Tibial nerve (tissue), 3 donors: ENCODE measurements around the gene KCNK1.

Experiments
- POLR2A ChIP-seq, 2 donors: fragments of 450-650 bp; IDR thresholded peaks; one replicate each; pipeline ENCODE4 v1.6.1; 2017; ENCODE audit warnings: antibody characterized with exemption in 2 of 2, mild to moderate bottlenecking in 2 of 2, moderate library complexity in 2 of 2
- TF ChIP-seq, protein P1 (sequence below), 5 experiments: fragments of 200-600 bp in 3 of 5; fragments of 450-650 bp in 2 of 5; sonication (generic) in 3 of 5; IDR thresholded peaks; one replicate each; pipeline ENCODE4 v1.5.1; 2016 to 2019; ENCODE audit warnings: antibody characterized with exemption in 5 of 5, mild to moderate bottlenecking in 3 of 5, moderate library complexity in 2 of 5

DNA sequence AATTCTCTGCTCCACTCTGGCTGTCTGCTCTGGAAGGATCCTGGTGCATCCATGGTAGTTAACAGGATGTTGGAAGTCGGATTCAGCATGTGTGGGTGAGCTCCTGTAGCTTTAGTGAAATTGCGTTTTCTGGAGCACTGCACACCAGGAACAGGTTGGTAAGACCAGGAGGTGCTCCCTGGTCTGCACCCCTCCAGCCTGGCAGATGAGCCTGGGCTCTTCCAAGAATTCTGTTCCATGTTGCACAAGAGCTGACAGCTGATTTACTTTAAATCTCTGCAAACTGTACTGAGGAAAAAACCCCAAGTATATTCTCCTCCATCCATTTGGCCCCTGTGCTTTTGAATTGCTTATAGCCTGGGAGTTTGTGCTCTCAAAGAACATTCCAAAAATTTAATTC, 33.7 kb downstream of the KCNK1 start:
- TF ChIP-seq, protein P1, sequence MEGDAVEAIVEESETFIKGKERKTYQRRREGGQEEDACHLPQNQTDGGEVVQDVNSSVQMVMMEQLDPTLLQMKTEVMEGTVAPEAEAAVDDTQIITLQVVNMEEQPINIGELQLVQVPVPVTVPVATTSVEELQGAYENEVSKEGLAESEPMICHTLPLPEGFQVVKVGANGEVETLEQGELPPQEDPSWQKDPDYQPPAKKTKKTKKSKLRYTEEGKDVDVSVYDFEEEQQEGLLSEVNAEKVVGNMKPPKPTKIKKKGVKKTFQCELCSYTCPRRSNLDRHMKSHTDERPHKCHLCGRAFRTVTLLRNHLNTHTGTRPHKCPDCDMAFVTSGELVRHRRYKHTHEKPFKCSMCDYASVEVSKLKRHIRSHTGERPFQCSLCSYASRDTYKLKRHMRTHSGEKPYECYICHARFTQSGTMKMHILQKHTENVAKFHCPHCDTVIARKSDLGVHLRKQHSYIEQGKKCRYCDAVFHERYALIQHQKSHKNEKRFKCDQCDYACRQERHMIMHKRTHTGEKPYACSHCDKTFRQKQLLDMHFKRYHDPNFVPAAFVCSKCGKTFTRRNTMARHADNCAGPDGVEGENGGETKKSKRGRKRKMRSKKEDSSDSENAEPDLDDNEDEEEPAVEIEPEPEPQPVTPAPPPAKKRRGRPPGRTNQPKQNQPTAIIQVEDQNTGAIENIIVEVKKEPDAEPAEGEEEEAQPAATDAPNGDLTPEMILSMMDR (IDR thresholded peaks at IDR 0.05): no peak
- TF ChIP-seq POLR2A (IDR thresholded peaks at IDR 0.05): no peak
